ENCODE results near the gene DYNLT5.
"Not testable (repeated sequence)": the region's sequence is repeated elsewhere in the genome, so short reads cannot be mapped to it uniquely, and the experiment has no call there.

Gene DYNLT5

GRCh38 chr1:66728716-66729115 lies 23.5 kb upstream of the DYNLT5 start:
- not testable (repeated sequence) for H2BK12ac ChIP-seq (ENCODE audit: low read length); H2AFZ ChIP-seq (ENCODE audit: insufficient read depth, low read length, poor library complexity); H3K27ac ChIP-seq (ENCODE audit: low read depth, low read length); H3K9ac ChIP-seq (ENCODE audit: low read length); H3K79me2 ChIP-seq (ENCODE audit: control insufficient read depth, insufficient read depth, low read length, poor library complexity); H3K23ac ChIP-seq (ENCODE audit: low read length); H4K91ac ChIP-seq (ENCODE audit: low read depth, low read length); H4K12ac ChIP-seq (ENCODE audit: low read depth, low read length); H3K79me1 ChIP-seq (ENCODE audit: low read length); H4K8ac ChIP-seq (ENCODE audit: low read depth, low read length); H2AK5ac ChIP-seq (ENCODE audit: low read length); H3K4me1 ChIP-seq (ENCODE audit: control insufficient read depth in 1 of 2, insufficient read depth in 2 of 2, low read length in 2 of 2); H3K18ac ChIP-seq (ENCODE audit: low read length); H2BK5ac ChIP-seq (ENCODE audit: low read depth, low read length, poor library complexity); H3K4me3 ChIP-seq (ENCODE audit: low read depth, low read length); H3K4me2 ChIP-seq (ENCODE audit: low read length); H3K9me3 ChIP-seq (ENCODE audit: insufficient read depth, low read depth, low read length); H3K4ac ChIP-seq (ENCODE audit: low read depth, low read length); DNase-seq; H3K27me3 ChIP-seq (ENCODE audit: insufficient read depth, low read length); H3K36me3 ChIP-seq (ENCODE audit: control insufficient read depth in 1 of 2, insufficient read depth in 2 of 2, low read length in 2 of 2); H3K14ac ChIP-seq (ENCODE audit: low read length); H2BK120ac ChIP-seq (ENCODE audit: insufficient read depth, low read length, poor library complexity)

DNA sequence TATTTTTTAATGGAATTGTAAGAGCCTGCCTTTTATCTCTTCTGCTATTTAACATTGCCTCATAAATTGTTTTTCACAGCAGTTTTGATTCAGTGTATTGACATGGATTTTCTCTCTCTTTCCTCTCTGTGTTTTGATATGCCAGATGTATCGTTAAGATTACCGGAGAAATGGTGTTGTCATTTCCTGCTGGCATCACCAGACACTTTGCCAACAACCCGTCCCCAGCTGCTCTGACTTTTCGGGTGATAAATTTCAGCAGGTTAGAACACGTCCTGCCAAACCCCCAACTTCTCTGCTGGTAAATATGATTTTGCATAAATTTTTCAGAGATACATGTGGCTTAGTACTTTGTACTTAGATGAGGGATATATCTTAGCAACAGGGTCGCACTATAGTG lies 23.1 kb upstream of the DYNLT5 start:
- Histone ChIP-seq H4K8ac (ENCODE audit: low read depth, low read length) (no peak overlapping the region), H2AFZ (ENCODE audit: insufficient read depth, low read length, poor library complexity) (no peak overlapping the region), H3K4me3 (ENCODE audit: low read depth, low read length) (no peak overlapping the region), H2AK5ac (ENCODE audit: low read length) (no peak overlapping the region), H4K91ac (ENCODE audit: low read depth, low read length) (no peak overlapping the region), H3K4ac (ENCODE audit: low read depth, low read length) (no peak overlapping the region), H3K14ac (ENCODE audit: low read length) (no peak overlapping the region), H3K9me3 (ENCODE audit: insufficient read depth, low read depth, low read length) (no peaks in the 10 kb centered on the region), H3K27ac (ENCODE audit: low read depth, low read length) (no peak overlapping the region), H4K12ac (ENCODE audit: low read depth, low read length) (no peak overlapping the region), H3K9ac (ENCODE audit: low read length) (no peak overlapping the region), H3K18ac (ENCODE audit: low read length) (no peak overlapping the region), H3K36me3 (ENCODE audit: control insufficient read depth in 1 of 2, insufficient read depth in 2 of 2, low read length in 2 of 2) (no peaks in the 10 kb centered on the region), H3K4me1 (ENCODE audit: control insufficient read depth in 1 of 2, insufficient read depth in 2 of 2, low read length in 2 of 2) (peaks cover 0 to 2% of the 10 kb centered on the region in 2 experiments), H3K4me2 (ENCODE audit: low read length) (no peak overlapping the region), H2BK120ac (ENCODE audit: insufficient read depth, low read length, poor library complexity) (no peak overlapping the region), H2BK12ac (ENCODE audit: low read length) (no peak overlapping the region), H3K79me2 (ENCODE audit: control insufficient read depth, insufficient read depth, low read length, poor library complexity) (no peaks in the 10 kb centered on the region), H3K79me1 (ENCODE audit: low read length) (no peaks in the 10 kb centered on the region), H3K23ac (ENCODE audit: low read length) (no peak overlapping the region), H2BK5ac (ENCODE audit: low read depth, low read length, poor library complexity) (no peak overlapping the region), H3K27me3 (ENCODE audit: insufficient read depth, low read length) (no peaks in the 10 kb centered on the region)
- WGBS (ENCODE audit: extremely low coverage, insufficient coverage, insufficient read length) = no CpG with 5 or more reads among the region's 6 CpGs
- DNase-seq = no peak

DNA sequence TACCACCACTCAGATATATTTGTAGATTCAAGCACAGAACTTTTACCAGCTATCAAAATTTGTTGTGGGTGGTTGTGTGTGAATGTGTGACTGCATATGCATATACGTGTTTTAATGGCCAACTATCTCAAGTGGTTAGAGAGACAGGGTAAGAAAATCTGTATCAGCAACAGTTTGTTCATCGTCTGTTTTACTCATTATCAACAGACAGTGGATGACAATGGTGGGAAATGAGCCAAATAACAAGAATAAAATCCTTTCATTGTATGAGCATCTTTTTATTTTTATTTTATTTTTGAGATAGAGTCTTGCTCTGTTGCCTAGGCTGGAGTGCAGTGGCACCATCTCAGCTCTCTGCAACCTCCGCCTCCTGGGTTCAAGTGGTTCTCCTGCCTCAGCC lies 22.7 kb upstream of the DYNLT5 start:
- no peak overlapping the region for H3K27ac ChIP-seq (ENCODE audit: low read depth, low read length)
- H3K9me3 ChIP-seq (ENCODE audit: insufficient read depth, low read depth, low read length) = no peaks in the 10 kb centered on the region
- WGBS (ENCODE audit: extremely low coverage, insufficient coverage, insufficient read length) = no CpG with 5 or more reads among the region's 3 CpGs
- H2BK12ac ChIP-seq (ENCODE audit: low read length) = no peak overlapping the region
- H3K79me1 ChIP-seq (ENCODE audit: low read length) = no peaks in the 10 kb centered on the region
- H2BK120ac ChIP-seq (ENCODE audit: insufficient read depth, low read length, poor library complexity) = no peak overlapping the region
- H3K4me2 ChIP-seq (ENCODE audit: low read length) = no peak overlapping the region
- no peak overlapping the region for H2BK5ac ChIP-seq (ENCODE audit: low read depth, low read length, poor library complexity)
- no peak overlapping the region for H2AFZ ChIP-seq (ENCODE audit: insufficient read depth, low read length, poor library complexity)
- no peak overlapping the region for H2AK5ac ChIP-seq (ENCODE audit: low read length)
- H3K27me3 ChIP-seq (ENCODE audit: insufficient read depth, low read length) = no peaks in the 10 kb centered on the region
- H4K12ac ChIP-seq (ENCODE audit: low read depth, low read length) = no peak overlapping the region
- H3K23ac ChIP-seq (ENCODE audit: low read length) = no peak overlapping the region
- no peak overlapping the region for H3K4me3 ChIP-seq (ENCODE audit: low read depth, low read length)
- H4K8ac ChIP-seq (ENCODE audit: low read depth, low read length) = no peak overlapping the region
- no peak overlapping the region for H3K18ac ChIP-seq (ENCODE audit: low read length)
- peaks cover 0 to 2% of the 10 kb centered on the region in 2 experiments for H3K4me1 ChIP-seq (ENCODE audit: control insufficient read depth in 1 of 2, insufficient read depth in 2 of 2, low read length in 2 of 2)
- H3K79me2 ChIP-seq (ENCODE audit: control insufficient read depth, insufficient read depth, low read length, poor library complexity) = no peaks in the 10 kb centered on the region
- H4K91ac ChIP-seq (ENCODE audit: low read depth, low read length) = no peak overlapping the region
- no peak overlapping the region for H3K4ac ChIP-seq (ENCODE audit: low read depth, low read length)
- no peaks in the 10 kb centered on the region for H3K36me3 ChIP-seq (ENCODE audit: control insufficient read depth in 1 of 2, insufficient read depth in 2 of 2, low read length in 2 of 2)
- no peak overlapping the region for H3K14ac ChIP-seq (ENCODE audit: low read length)
- H3K9ac ChIP-seq (ENCODE audit: low read length) = no peak overlapping the region
- DNase-seq = no peak

GRCh38 chr1:66730462-66730861 lies 21.8 kb upstream of the DYNLT5 start:
- Histone ChIP-seq H3K27ac (ENCODE audit: low read depth, low read length) (no peak overlapping the region), H3K23ac (ENCODE audit: low read length) (no peak overlapping the region), H3K36me3 (ENCODE audit: control insufficient read depth in 1 of 2, insufficient read depth in 2 of 2, low read length in 2 of 2) (no peaks in the 10 kb centered on the region), H2BK12ac (ENCODE audit: low read length) (no peak overlapping the region), H3K27me3 (ENCODE audit: insufficient read depth, low read length) (no peaks in the 10 kb centered on the region), H2AFZ (ENCODE audit: insufficient read depth, low read length, poor library complexity) (no peak overlapping the region), H3K14ac (ENCODE audit: low read length) (no peak overlapping the region), H3K18ac (ENCODE audit: low read length) (no peak overlapping the region), H3K79me1 (ENCODE audit: low read length) (no peaks in the 10 kb centered on the region), H3K4ac (ENCODE audit: low read depth, low read length) (no peak overlapping the region), H3K4me1 (ENCODE audit: control insufficient read depth in 1 of 2, insufficient read depth in 2 of 2, low read length in 2 of 2) (peaks cover 0 to 2% of the 10 kb centered on the region in 2 experiments), H4K91ac (ENCODE audit: low read depth, low read length) (no peak overlapping the region), H2BK5ac (ENCODE audit: low read depth, low read length, poor library complexity) (no peak overlapping the region), H3K9me3 (ENCODE audit: insufficient read depth, low read depth, low read length) (no peaks in the 10 kb centered on the region), H3K4me2 (ENCODE audit: low read length) (no peak overlapping the region), H2BK120ac (ENCODE audit: insufficient read depth, low read length, poor library complexity) (no peak overlapping the region), H3K9ac (ENCODE audit: low read length) (no peak overlapping the region), H3K79me2 (ENCODE audit: control insufficient read depth, insufficient read depth, low read length, poor library complexity) (no peaks in the 10 kb centered on the region), H4K8ac (ENCODE audit: low read depth, low read length) (no peak overlapping the region), H4K12ac (ENCODE audit: low read depth, low read length) (no peak overlapping the region), H3K4me3 (ENCODE audit: low read depth, low read length) (no peak overlapping the region), H2AK5ac (ENCODE audit: low read length) (no peak overlapping the region)
- WGBS (ENCODE audit: extremely low coverage, insufficient coverage, insufficient read length) = no CpG with 5 or more reads among the region's 2 CpGs
- no peak for DNase-seq
